ENCODE data around the gene SLC33A1. TPM values are rescaled to one million over a fixed set of nuclear protein-coding genes. Genes with fewer than 3 reads are reported as not detected.
"Not testable (repeated sequence)": the region's sequence is repeated elsewhere in the genome, so short reads cannot be mapped to it uniquely, and the experiment has no call there.

The SLC33A1 gene
- total RNA-seq, 1 donor from 2014 or later, result 35.9 TPM

DNA sequence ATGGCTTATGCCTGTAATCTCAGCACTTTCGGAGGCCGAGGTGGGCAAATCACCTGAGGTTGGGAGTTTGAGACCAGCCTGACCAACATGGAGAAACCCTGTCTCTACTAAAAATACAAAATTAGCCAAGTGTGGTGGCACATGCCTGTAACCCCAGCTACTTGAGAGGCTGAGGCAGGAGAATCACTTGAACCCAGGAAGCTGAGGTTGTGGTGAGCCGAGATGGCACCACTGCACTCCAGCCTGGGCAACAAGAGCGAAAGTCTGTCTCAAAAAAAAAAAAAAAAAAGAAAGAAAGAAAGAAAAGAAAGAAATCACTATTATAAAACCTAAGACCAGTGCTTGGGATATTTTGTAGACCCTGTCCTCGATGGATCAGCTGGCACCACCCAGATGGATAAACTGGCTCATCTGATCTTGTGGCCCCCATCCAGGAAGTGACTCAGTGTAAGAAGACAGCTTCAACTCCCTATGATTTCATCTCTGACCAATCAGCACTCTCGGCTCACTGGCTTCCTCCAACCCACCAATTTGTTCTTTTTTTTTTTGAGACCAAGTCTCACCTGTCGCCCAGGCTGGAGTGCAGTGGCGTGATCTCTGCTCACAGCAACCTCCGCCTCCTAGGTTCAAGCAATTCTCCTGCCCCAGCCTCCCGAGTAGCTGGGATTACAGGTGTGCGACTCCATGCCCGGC is 8.2 kb upstream of the SLC33A1 start:
- intact Hi-C loops (cut with micrococcal nuclease), result loop anchor here (1.0 kb wide), 2 partner anchors 8 kb away; partner anchors contain the start of genes GMPS and SLC33A1

DNA sequence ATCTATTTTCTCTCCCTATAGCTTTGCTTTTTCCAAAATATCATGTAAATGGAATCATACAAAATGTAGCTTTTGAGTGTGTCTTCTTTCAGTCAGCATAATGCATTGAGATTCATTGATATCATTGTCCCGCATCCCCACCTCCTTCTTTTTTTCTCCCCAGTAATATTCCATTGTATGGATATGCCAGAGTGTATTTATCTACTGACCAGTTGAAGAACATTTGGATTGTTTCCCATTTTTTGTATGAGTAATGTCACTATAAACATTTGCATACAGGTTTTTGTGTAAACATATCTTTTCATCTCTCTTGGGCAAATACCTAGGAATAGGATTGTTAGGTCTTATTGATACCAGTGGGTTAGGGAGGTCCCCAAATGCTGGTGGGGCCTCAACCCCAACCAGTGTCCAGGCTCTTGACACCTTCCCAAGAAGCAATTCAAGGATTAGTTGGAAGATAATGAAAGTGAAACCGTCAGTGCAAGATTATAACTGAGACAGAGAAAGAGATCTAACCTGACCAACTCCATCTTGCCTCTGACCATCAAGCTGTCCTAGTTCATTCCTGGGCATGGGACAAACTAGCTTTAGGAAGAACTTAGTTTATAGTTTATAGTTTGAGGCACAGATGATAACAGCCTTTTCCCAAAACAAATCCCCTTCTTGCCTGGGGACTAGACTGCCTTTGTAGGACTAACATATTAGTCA is 7.4 kb upstream of the SLC33A1 start:
- intact Hi-C loops (cut with micrococcal nuclease), result loop anchor here (1.0 kb wide), 2 partner anchors 7 to 9 kb away; partner anchors contain the start of genes GMPS and SLC33A1

DNA sequence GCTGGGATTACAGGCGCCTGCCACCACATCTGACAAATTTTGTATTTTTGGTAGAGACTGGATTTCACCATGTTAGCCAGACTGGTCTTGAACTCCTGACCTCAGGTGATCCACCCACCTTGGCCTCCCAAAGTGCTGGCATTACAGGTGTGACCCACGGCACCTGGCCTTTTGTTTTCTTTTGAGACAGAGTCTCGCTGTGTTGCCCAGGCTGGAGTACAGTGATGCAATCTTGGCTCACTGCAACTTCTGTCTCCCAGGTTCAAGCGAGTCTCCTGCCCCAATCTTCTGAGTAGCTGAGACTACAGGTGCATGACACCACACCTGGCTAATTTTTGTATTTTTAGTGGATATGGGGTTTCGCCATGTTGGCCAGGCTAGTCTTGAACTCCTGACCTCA is 6.2 kb upstream of the SLC33A1 start:
- intact Hi-C loops (cut with micrococcal nuclease), result not testable (repeated sequence)

DNA sequence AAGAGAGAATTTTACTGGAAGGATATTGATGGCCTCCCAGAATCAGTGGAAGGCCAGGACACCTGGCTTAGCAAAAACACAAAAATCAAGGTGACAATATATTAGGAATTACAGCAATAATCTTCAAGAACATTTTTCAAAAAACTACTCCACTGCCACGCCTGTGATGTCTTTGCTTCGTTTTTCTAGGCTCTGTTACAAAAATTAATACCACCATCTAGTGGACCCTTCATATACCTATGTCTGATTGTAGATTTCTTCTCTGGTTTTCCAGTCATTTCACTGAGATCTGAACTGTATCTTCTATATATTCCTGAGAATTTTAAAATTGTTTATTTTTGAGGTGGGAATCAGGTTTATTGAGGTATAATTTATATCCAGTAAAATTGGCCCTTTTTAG is 5.6 kb upstream of the SLC33A1 start:
- intact Hi-C loops (cut with micrococcal nuclease), result no loop called here

DNA sequence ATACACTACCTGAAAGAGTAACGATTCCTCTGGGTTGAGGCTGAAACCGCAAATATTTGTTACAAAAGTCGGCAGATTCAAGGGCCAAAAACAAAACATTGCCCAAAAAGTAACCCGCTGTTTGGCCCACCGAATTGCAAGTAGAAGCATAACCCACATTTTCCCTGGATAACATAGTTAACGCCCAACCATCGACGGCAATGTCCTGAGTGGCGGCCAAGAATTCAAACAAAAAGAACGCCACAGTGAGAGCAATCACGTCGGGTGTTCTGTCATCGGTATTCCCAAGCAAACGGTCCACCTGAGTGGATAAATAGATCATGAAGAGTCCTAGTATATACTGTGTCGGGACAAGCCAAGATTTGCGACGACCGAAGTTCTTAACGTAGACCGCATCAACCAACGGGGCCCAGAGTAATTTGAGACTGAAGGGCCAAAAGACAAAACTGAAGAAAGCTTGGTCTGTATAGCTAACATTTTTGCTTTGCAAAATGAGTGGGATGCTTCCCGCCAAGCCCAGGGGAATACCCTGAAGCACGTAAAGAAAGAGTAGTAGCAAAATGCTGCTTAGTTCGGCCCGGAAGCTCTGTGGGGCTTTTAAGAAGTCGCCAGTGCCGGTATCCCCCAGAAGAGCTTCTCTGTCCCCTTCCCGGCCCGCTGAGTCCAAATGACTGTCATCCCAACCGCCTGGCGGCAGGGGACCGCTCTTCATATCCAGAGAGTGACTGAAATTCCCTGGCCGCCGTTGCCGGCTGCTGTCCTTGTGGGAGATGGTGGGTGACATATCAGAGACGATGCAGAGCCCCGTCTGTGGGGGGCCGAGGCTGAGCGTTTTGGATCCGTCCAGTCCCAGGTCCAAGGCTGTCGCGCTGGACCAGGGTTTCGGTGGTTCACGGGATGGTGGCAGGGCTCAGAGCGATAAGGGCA is 750 bp downstream of the SLC33A1 start:
- intact Hi-C loops (cut with micrococcal nuclease), result loop anchor here (1.0 to 2.0 kb wide), 8 partner anchors 9 to 1529 kb away; partner anchors contain the start of genes C3orf33, DHX36, GMPS and TIPARP

DNA sequence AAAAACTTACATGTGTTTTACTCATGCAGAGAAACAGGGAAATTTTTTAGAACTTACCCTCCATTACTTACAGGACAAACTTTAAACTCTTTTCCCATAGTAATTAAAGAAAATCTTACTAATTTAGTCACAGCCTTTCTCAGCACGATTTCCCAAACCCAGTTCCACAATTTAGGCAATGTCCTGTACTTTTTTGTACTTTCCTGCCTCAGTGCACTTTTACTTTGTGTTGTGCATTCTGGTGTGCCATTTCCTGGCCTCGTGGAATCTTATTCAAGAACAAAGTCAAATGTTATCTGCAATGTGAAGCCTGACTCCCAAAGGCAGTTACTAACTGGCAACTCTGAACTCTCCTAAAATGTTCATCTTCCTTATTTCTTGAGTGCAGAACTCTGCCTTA is 1.9 kb downstream of the SLC33A1 start:
- intact Hi-C loops (cut with micrococcal nuclease), result no loop called here

DNA sequence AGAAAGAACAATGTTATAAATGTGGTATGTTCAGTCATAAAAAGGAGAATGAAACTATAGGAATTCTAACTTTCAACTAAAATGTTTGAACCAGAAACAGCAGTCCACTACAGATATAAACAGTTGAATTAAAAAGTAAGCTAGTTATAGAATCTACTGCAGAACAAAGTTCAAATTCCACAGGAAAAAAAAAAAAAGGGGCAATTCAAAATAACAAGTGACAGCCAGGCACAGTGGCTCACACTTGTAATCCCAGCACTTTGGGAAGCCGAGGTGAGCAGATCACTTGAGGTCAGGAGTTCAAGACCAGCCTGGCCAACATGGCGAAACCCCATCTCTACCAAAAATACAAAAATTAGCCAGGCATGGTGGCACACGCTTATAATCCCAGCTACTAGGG is 4.8 kb downstream of the SLC33A1 start:
- intact Hi-C loops (cut with micrococcal nuclease), result not testable (repeated sequence)

DNA sequence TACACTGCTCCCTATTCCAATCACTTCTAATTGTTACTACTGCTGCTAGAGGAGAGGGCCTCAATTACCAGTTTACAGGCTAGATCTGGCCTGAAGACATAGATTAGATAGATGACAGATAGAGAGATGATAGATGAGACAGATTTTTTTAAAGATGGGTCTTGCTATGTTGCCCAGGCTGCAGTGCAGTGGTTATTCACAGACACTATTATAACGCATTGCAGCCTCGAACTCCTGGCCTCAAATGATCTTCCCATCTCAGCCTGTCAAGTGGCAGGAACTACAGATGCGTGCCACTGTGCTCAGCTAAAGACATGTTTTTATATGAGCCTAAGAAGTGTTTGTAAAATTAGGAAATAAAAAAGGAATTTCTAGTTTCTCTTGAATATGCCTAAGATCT is 6.2 kb downstream of the SLC33A1 start:
- intact Hi-C loops (cut with micrococcal nuclease), result no loop called here

DNA sequence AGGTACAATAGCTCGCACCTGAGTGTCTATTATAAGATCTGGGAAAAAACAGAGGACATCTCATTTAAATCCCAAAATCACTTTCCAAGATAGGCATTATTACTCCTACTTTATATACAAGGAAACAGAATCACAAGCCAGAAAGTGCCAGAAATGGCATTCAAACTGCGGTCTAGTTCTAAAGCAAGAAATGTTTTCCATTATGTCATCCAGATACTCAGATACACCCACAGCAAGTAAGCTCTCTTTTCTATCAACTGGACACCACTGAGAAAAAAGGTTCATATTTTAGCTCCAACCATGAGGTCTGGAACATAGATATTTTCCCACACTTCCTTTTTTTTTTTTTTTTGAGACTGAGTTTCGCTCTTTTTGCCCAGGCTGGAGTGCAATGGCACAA is 8.1 kb downstream of the SLC33A1 start:
- intact Hi-C loops (cut with micrococcal nuclease), result no loop called here

DNA sequence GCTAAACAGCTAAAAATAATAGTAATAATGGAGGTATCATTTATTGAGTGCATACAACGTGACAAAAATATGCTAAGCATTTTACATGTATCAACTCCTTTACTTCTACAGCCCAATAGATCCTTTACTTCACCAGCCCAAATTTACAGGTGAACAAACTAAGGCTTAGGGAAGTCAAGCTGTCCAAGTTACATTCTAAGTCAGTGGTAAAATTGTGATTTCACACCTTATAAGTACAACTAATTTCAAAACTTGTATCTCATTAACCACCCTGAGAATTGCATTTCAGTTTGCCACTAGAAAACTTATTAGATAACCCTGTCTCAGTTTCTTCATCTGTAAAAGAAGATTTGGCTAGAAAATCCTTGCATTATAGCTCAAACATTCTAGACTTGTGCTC is 10.7 kb downstream of the SLC33A1 start:
- intact Hi-C loops (cut with micrococcal nuclease), result no loop called here

DNA sequence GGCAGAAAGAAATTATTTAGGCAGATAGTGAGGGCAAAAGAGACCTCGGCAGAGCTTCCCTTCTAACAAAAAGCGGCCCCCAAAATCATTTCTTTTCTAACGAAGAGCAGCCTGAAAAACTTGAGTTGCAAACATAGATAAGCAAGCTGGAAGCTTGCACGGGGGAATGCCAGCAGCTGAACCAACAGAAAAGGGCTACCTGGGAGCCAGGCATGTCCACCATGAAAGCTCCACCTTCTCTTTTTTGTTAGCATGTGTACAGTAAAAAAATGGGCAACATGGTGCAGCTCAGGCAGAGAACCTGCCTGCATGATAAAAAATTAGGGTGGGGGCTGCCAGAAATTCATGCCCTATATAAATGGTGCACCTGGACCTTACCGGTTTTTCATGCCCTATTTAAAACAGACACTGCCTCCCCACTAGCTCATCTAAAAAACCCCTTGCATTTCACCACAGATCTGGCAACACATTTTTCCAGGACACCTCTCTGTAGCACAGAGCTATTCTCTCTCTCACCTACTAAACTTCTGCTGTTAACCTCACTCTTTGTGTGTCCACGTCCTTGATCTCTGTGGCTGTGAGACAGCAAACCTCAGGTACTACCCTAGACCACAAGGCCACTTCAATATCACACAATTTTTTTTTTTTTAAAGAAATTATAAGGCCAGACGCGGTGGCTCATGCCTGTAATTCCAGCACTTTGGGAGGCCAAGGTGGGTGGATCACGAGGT is 18.7 kb downstream of the SLC33A1 start:
- intact Hi-C loops (cut with micrococcal nuclease), result no loop called here

DNA sequence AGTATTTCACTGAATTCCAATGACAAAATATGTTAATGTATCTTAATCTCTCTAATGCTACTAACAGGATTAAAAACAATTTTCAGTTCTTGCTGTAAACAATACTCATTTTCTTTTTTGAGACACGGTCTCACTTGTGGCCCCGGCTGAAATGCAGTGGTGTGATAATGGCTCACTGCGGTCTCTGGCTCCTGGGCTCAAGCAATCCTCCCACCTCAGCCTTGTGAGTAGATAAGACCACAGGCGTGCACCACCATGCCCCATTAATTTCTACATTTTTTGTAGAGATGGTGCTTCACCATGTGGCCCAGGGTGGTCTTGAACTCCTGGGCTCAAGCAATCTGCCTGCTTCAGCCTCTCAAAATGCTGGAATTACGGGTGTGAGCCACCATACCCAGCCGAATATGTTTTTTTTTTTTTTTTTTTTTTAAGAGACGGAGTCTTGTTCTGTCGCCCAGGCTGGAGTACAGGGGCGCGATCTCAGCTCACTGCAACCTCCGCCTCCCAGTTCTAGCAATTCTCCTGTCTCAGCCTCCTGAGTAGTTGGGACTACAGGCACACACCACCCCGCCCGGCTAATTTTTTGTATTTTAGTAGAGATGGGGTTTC is 25.6 kb downstream of the SLC33A1 start:
- intact Hi-C loops (cut with micrococcal nuclease), result not testable (repeated sequence)

DNA sequence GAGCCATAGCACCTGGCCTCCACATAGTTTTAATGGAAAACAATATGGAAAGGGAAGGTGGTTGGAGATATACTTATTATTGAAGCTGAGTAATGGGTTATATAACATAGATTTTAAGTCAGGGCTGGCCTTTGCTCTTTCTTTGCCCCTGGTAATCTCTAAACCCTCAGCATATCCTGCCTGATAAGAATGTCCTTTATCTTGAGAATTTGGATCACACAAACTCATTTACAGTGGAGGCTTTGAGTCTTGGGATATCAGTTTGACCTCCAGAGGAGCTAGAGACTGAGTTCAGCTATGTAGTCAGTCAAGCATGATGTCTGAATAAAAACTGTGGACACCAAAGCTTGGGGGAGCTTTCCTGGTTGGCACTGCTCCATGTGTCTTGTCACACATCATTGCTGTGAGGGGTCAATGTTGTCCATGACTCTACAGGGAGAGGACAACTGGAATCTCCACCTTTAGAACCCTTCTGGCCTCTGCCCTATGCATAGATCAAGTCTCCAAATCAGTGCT is 39.1 kb downstream of the SLC33A1 start:
- intact Hi-C loops (cut with micrococcal nuclease), result no loop called here

DNA sequence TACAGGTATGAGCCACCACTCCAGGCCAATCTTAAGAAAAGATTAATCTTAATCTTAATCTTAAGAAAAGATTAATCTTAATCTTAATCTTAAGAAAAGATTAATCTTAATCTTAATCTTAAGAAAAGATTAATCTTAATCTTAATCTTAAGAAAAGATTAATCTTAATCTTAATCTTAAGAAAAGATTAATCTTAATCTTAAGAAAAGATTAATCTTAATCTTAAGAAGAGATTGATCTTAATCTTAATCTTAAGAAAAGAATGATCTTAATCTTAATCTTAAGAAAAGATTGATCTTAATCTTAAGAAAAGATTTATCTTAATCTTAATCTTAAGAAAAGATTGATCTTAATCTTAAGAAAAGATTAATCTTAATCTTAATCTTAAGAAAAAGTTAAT is 41.0 kb downstream of the SLC33A1 start:
- intact Hi-C loops (cut with micrococcal nuclease), result not testable (repeated sequence)

DNA sequence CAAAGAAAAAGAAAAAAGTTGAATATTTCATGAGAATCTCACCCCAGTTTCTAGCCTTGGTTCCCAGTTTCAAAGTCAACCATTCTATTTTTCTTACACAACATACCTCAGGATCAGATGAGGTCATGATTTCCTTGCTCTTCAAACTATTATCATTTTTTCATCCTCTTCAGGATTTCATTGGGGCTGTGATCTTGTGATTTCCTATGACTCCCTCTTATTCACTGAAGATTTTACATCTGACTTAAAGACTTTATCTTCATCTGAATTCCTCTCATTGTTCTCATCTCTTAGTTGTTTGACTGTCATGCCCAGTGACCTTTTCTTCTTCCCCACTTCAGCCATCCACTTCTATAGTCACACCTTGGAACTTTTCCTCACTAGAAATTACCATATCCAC is 45.0 kb downstream of the SLC33A1 start:
- intact Hi-C loops (cut with micrococcal nuclease), result loop anchor here (10.0 kb wide), 1 partner anchor 126 kb away; no protein-coding TSS in a partner anchor

DNA sequence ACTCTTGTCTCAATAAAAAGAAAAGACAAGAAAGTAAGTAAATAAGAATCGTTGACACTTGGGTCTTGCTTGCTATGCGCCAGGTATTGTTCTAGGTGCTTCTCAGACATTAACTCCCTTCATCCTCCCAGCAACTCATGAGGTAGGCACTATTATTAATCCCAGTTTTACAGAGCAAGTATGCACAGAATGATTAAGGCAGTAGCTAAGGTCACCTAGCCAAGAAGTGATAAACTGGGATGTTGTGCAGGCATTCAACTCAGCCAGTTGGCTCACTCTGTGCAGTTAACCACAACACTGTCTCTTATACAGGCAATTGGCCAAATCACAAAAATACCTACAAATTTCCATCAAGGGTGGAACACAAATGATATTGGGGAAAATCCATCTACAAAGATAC is 46.4 kb downstream of the SLC33A1 start:
- intact Hi-C loops (cut with micrococcal nuclease), result loop anchor here (10.0 kb wide), 1 partner anchor 127 kb away; no protein-coding TSS in a partner anchor

DNA sequence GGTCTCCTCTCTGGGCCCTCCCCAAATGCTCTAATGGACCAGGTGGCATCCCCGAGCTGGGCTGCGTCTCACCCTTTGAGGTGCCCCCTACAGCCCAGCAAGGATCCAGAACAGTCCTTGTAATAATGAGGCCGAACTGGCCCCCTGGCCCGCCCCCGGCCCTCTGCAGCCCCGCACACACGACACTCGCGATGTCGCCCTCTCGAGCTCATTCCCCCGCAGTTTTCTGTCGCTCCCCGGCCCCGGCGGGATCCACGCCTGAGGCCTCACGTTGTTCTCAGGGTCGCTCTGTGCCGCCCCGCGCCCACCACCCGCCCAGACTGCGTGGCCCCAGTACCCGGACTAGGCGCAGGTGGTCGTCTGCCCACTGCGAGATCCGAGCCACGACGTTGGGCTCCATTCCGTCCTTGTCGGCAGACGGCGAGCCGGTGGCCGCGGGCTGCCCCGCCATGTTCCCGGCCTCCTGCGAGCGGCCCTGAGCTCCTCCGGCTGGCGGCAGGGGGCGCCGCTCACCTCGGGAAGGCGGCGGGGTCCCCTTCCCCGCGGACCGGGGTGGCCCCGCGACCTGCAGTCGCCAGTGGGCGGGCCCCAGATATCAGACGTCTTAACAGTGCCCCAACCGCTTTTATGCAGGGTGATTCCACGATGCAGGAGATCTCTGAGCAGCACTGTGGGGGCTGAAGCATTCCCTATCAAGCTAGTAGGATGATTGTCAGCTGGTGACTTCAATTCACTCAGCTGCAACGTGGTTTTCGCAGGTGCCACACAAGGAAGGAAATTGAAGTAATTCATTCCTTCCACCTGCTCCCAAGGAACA is 48.2 kb downstream of the SLC33A1 start, which contains the start of gene C3orf33:
Gene C3orf33, minus strand, starts transcription at position 477 of the 817 bp plus-strand sequence. Its CDS starts 26 bp downstream, at position 451.
- intact Hi-C loops (cut with micrococcal nuclease), result loop anchor here (1.0 to 10.0 kb wide), 3 partner anchors 48 to 129 kb away; partner anchors contain the start of genes GMPS and SLC33A1

DNA sequence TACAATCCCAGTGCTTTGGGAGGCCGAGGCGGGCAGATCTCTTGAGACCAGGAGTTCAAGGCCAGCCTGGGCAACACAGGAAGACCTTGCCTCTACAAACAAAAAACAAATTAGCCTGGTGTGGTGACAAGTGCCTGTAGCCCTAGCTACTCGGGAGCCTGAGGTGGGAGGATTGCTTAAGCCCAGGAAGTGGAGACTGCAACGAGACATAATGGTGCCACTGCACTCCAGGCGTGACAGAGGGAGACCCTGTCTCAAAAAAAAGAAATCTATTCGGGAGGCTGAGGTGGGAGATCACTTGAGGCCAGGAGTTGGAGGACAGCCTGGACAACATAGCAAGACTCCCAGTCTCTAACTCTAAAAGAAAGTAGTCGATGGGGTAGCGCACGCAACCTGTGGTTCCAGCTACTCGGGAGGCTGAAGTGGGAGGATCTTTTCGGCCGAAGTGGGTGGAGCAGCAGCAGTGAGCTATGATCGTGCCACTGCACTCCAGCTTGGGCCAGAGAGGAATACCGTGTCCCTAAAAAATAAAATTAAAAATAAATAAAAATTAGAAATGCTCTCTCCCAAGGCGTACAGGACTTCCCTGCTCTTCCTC is 48.9 kb downstream of the SLC33A1 start:
- intact Hi-C loops (cut with micrococcal nuclease), result loop anchor here (10.0 kb wide), 1 partner anchor 129 kb away; no protein-coding TSS in a partner anchor

Measured in T-helper 2 cell treated with Interferon-gamma antibody and Interleukin-4, amounts not matched to agents 100 ng/mL and 5 ng/mL, for 36 hours (primary cell).